Suprapubic skin (tissue), 4 donors: Measurements from ENCODE around the gene PPBP.

Experiments
- EP300 ChIP-seq: sonication (generic); formaldehyde crosslinking; IDR thresholded peaks from one replicate; pipeline ENCODE4 v1.6.1; 2017; ENCODE audit warnings: antibody characterized with exemption
- POLR2A ChIP-seq, 2 donors: fragments of 450-650 bp; IDR thresholded peaks; one replicate each; pipeline ENCODE4 v1.6.1; 2017; ENCODE audit warnings: antibody characterized with exemption in 2 of 2, mild to moderate bottlenecking in 2 of 2, moderate library complexity in 2 of 2
- POLR2AphosphoS5 ChIP-seq, 3 donors: sonication (generic); formaldehyde crosslinking; IDR thresholded peaks; one replicate each; pipeline ENCODE4 v1.6.1; 2017; ENCODE audit warnings: antibody characterized with exemption in 3 of 3
- TF ChIP-seq, protein P1 (sequence below), 2 donors: fragments of 200-600 bp in 1 of 2; fragments of 450-650 bp in 1 of 2; sonication (generic) in 1 of 2; IDR thresholded peaks; one replicate each; pipeline ENCODE4 v1.5.1; 2016 to 2019; ENCODE audit warnings: antibody characterized with exemption in 2 of 2, mild to moderate bottlenecking in 1 of 2, moderate library complexity in 1 of 2

GRCh38 chr4:73988061-73988460 is at the start of gene PPBP:
- TF ChIP-seq POLR2AphosphoS5 (IDR thresholded peaks at IDR 0.05) (no peak), POLR2A (IDR thresholded peaks at IDR 0.05) (no peak), EP300 (no peak)
- TF ChIP-seq, protein P1, sequence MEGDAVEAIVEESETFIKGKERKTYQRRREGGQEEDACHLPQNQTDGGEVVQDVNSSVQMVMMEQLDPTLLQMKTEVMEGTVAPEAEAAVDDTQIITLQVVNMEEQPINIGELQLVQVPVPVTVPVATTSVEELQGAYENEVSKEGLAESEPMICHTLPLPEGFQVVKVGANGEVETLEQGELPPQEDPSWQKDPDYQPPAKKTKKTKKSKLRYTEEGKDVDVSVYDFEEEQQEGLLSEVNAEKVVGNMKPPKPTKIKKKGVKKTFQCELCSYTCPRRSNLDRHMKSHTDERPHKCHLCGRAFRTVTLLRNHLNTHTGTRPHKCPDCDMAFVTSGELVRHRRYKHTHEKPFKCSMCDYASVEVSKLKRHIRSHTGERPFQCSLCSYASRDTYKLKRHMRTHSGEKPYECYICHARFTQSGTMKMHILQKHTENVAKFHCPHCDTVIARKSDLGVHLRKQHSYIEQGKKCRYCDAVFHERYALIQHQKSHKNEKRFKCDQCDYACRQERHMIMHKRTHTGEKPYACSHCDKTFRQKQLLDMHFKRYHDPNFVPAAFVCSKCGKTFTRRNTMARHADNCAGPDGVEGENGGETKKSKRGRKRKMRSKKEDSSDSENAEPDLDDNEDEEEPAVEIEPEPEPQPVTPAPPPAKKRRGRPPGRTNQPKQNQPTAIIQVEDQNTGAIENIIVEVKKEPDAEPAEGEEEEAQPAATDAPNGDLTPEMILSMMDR (IDR thresholded peaks at IDR 0.05), result no peak
